ENCODE results near the gene ABCA2. TPM values are rescaled to one million over a fixed set of nuclear protein-coding genes. Genes with fewer than 3 reads are reported as not detected.

ABCA2 gene
- total RNA-seq, 2 donors from 2014 or later, result 28.7 to 29.6 TPM

DNA sequence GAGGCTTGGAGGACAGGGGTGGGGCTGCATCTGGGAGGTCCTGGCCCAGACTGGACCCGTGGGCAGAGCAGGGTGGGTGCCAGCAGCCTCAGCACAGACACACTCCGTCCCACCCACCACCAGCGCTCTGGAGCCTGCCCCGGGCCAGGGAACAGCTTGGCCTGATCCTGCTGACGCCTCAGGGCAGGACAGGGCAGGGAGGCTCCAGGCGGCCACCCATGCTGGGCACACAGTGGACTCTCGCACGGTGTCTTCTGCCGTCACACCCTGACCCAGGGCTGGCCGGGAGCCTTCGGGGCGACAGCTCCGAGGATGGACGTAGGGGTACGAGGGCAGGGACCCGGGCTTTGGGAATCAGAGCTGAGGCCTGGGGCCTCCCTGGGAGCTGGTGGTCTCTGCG is 58.9 kb downstream of the ABCA2 start:
- intact Hi-C loops (cut with DNase I), result no loop called here
- Histone ChIP-seq H3K36me3 (replicated peaks in 1 of 2; ENCODE audit: insufficient read depth in 1 of 2, low read depth in 2 of 2) (no peaks in the 10 kb centered on the region), H3K4me1 (peaks cover 7% of the 10 kb centered on the region), H3K4me3 (no peak overlapping the region), H3K9me3 (no peaks in the 10 kb centered on the region), H3K27me3 (no peaks in the 10 kb centered on the region), H3K27ac (no peak overlapping the region)
- TF ChIP-seq, protein P1, sequence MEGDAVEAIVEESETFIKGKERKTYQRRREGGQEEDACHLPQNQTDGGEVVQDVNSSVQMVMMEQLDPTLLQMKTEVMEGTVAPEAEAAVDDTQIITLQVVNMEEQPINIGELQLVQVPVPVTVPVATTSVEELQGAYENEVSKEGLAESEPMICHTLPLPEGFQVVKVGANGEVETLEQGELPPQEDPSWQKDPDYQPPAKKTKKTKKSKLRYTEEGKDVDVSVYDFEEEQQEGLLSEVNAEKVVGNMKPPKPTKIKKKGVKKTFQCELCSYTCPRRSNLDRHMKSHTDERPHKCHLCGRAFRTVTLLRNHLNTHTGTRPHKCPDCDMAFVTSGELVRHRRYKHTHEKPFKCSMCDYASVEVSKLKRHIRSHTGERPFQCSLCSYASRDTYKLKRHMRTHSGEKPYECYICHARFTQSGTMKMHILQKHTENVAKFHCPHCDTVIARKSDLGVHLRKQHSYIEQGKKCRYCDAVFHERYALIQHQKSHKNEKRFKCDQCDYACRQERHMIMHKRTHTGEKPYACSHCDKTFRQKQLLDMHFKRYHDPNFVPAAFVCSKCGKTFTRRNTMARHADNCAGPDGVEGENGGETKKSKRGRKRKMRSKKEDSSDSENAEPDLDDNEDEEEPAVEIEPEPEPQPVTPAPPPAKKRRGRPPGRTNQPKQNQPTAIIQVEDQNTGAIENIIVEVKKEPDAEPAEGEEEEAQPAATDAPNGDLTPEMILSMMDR (IDR thresholded peaks at IDR 0.05), result no peak
- no peak for DNase-seq
- ATAC-seq, result no peak
- 79% methylated on average over 10 of the region's 17 CpGs; no CpG with 5 or more reads in 1 of the 2 donors for WGBS, 2 donors

- intact Hi-C loops (cut with DNase I), result no loop called here
Observed at GRCh38 chr9:136968333-136969127, 59.5 kb downstream of the ABCA2 start.

DNA sequence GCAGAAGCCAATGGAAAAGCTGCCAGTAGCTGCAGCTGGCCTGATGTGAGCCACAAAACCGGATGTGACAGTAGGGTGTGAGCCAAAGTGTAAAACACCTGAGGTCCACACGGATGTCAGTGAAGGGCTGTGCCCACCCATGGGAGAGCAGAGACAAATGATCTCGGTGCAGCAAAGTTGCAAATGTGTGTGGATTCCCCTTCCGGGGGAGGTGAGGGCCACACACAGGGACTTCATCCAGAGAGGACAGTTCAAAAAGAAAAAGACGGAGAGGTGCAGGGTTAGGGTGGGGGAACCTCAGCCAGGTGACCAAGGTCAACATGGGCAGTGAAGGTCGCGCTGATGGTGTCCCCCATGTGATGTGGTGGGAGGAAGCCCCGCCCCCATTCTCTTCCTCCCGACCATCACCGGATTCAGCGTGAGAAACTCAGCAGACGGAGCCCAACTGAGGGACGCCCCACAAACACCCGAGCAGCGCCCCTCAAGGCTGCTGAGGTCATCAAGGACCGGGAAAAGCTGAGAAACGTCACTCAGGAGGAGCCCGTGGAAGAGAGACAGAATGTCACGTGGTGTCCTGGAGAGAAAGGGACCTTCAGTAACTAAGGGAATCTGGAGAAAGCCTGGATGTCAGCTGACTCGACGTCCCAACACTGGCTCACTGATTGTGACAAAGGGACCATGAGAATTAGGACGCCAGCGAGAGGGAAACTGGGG is 62.1 kb downstream of the ABCA2 start:
- Histone ChIP-seq H3K4me3 (no peak overlapping the region), H3K27ac (no peak overlapping the region), H3K27me3 (no peaks in the 10 kb centered on the region), H3K4me1 (peaks cover 7% of the 10 kb centered on the region), H3K36me3 (replicated peaks in 1 of 2; ENCODE audit: insufficient read depth in 1 of 2, low read depth in 2 of 2) (no peaks in the 10 kb centered on the region), H3K9me3 (no peaks in the 10 kb centered on the region)
- intact Hi-C loops (cut with DNase I), result no loop called here
- DNase-seq (no peak), ATAC-seq (no peak)
- 14 to 18% methylated on average over 23 of the region's 23 CpGs for WGBS, 2 donors
- TF ChIP-seq POLR2A (IDR thresholded peaks at IDR 0.05), result no peak
- TF ChIP-seq, protein P1 (IDR thresholded peaks at IDR 0.05), result no peak

More at GRCh38 chr9:136968333-136969127, 59.5 kb downstream of the ABCA2 start:
- H3K9me3 ChIP-seq, result no peaks in the 10 kb centered on the region
- 51 to 76% methylated on average over 3 to 15 of the region's 17 CpGs for WGBS, 2 donors
- DNase-seq (no peak), ATAC-seq (no peak)
- H3K4me3 ChIP-seq, result no peak overlapping the region
- no peak overlapping the region for H3K27ac ChIP-seq
- no peaks in the 10 kb centered on the region for H3K27me3 ChIP-seq
- H3K4me1 ChIP-seq, result peaks cover 7% of the 10 kb centered on the region
- H3K36me3 ChIP-seq (replicated peaks in 1 of 2; ENCODE audit: insufficient read depth in 1 of 2, low read depth in 2 of 2), result no peaks in the 10 kb centered on the region
- TF ChIP-seq, protein P1 (IDR thresholded peaks at IDR 0.05), result no peak
- no peak for TF ChIP-seq POLR2A (IDR thresholded peaks at IDR 0.05)

DNA sequence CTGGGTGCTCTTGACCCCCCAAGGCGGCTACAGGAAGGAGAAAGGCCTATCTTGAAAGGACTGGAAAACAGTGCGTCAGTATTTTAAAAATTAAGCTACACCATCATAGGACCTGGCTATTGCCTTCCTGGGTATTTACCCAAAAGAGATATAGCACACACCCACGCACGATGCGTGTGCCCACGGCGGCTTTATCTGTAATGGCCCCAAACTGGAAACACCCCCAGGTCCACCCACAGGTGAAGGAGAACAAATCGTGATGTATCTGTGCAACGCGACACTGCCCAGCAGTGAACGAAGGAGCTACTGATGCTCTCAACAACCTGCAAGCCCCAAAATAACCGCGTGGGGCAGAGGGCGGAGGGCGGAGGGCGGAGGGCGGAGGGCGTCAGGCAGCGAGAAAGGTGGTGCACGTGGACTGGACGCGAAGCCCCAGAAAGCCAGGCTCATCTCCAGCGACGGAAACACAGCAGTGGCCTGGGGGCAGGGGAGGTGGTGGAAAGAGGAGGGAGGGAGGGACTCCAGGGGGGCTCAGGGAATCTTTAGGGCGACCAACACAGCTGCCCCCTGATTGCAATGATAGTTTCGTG is 63.1 kb downstream of the ABCA2 start:
- DNase-seq (no peak), ATAC-seq (no peak)
- Histone ChIP-seq H3K4me1 (peaks cover 7% of the 10 kb centered on the region), H3K9me3 (no peaks in the 10 kb centered on the region), H3K4me3 (no peak overlapping the region), H3K27me3 (no peaks in the 10 kb centered on the region), H3K36me3 (replicated peaks in 1 of 2; ENCODE audit: insufficient read depth in 1 of 2, low read depth in 2 of 2) (no peaks in the 10 kb centered on the region), H3K27ac (no peak overlapping the region)
- no peak for TF ChIP-seq POLR2A (IDR thresholded peaks at IDR 0.05)
- TF ChIP-seq, protein P1 (IDR thresholded peaks at IDR 0.05), result no peak
- 78 to 81% methylated on average over 21 to 25 of the region's 26 CpGs for WGBS, 2 donors
- intact Hi-C loops (cut with DNase I), result no loop called here
